ENCODE data around the gene BCAS3.

BCAS3 gene

GRCh38 chr17:61380836-61381525, 703.3 kb downstream of the BCAS3 start:
- no peak for DNase-seq

DNA sequence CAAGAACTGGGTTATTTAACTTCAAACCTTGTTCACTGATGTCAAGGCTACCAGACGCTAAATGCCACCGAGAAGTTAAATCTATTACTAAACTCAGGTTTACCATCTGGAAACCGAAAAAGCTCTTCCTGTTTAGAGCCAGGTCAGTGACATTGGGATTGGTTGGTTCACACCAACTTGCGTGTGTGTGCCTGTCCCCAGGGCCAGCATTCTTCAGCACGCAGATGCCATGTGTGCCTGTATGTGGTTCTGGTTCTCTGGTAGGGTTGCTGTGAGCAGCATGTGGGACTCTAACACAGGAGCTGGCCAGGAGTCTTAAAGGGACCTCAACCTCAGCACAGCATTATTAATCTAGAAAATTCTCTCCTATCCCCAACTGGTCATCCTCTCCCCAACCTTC, 703.9 kb downstream of the BCAS3 start:
- no peak for DNase-seq

GRCh38 chr17:61382796-61383688, 705.4 kb downstream of the BCAS3 start:
- no peak for DNase-seq

- DNase-seq: no peak
Observed at GRCh38 chr17:61383689-61384201, 706.1 kb downstream of the BCAS3 start.

DNA sequence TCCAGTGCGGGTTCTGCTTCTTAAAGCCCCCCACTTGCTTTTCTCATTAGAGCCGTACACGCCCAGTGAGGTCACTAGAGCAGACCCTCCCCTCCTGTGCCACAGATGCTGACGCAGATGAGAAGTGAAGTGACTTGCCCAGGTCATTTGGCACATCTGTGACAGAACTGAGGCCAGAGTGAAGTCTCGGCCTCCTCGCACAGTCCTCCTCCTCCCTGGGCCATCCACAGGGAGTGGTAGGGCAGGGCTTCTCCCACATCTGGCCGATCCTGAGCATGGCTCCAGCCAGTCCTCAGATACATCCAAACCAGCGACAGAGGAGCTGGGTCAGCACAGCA, 706.7 kb downstream of the BCAS3 start:
- no peak for DNase-seq

DNA sequence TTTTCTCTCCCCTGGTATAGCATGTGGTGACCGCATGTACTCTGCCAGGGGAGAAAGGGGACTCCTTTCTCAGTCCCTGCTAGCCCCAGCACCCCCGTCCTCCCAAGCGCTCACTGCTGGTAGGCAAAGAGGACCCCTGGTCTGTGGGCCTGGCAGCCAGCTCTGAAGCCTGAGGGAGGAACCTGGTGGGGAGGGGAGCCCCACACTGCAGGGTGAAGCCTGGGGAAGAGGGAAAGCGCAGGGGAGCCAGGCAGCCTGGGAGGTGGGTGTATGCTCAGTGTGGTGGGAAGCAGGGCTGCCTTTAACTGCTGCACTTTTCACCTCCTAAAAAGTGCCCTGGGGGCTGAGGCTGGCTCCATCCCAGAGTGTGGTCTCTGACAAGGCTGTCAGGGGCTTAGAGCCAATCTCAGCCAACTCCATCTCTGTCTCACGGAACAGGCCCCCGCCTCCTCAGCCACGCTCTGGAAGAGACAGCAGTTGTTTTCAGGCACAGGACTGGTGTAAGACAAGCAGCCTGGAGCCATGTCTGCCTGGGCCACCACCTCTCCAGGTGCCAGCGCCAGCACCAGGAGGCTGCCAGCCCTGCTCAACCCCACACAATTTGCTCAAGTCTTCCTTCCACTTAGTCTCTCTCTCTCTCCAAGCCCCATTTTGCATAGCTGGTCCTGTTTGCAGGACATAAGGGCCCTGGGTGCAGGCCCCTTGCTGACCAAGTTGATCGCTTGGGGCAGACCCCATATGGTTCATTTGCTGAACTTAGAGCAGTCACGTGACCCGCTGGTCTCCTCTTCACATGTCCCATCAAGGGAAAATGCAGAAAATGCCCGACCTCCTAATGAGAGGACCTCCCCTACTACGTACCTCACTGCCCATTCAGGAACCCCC, 707.3 kb downstream of the BCAS3 start:
- DNase-seq: no peak

GRCh38 chr17:61385577-61386236, 708.1 kb downstream of the BCAS3 start:
- no peak for DNase-seq

- no peak for DNase-seq
Observed at GRCh38 chr17:61386251-61386650, 708.6 kb downstream of the BCAS3 start.

DNA sequence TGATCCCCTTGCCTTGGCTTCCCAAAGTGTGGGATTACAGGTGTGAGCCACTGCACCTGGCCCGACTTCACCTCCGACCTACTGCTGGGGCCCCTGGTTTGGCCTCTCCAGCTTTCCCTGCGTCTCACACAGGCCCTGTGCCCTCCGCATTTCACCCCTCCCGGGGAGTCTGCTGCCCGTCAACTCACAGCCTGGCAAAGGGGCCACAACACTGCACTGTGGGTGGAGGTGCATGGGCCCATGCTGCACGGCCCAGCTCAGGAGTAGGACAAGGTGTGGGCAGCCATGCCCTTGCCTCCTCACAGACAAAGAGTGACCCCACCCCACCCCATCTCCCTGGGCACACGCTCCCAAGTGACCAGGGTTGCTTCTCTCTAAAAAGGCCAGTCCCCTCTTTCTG, 709.4 kb downstream of the BCAS3 start:
- DNase-seq: no peak

DNA sequence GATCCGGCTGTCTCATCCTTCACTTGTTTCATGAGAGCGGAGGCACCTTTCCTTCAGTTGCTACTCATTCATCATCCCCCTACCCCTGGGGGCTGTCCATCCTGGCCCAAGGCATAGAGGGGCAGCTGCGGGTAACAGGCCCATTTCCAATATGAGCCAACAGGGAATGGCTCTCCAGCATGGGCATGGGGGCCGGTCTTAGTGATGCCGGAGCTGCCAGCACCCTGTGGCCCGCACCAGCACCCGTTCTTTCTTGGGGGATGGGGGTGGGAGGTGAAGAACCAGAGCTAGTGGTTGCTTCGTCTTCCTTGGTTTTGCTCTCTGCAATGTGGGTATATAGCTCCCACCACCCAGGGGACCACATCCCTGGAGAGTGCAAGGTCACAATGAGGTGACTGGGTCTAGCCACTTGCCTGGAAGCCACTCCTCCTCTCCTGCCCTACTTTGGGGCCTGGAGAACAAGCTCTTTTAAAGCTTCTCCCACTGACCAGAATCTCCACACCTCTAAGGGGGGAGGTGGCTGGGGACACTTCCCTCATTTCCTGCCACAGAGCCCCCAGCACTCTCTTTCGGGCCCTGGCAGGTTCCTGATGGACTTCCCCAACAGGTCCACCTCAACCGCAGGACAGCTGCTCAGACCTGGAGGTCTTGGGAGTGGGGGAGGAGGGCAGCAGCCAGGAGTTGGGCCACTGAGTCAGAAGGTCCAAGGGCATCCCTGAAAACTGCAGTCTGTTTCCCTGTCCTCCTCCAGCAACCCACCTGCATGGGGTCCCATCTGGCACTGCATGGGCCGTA, 710.1 kb downstream of the BCAS3 start:
- no peak for DNase-seq

GRCh38 chr17:61388561-61389356, 711.1 kb downstream of the BCAS3 start:
- DNase-seq: no peak

DNA sequence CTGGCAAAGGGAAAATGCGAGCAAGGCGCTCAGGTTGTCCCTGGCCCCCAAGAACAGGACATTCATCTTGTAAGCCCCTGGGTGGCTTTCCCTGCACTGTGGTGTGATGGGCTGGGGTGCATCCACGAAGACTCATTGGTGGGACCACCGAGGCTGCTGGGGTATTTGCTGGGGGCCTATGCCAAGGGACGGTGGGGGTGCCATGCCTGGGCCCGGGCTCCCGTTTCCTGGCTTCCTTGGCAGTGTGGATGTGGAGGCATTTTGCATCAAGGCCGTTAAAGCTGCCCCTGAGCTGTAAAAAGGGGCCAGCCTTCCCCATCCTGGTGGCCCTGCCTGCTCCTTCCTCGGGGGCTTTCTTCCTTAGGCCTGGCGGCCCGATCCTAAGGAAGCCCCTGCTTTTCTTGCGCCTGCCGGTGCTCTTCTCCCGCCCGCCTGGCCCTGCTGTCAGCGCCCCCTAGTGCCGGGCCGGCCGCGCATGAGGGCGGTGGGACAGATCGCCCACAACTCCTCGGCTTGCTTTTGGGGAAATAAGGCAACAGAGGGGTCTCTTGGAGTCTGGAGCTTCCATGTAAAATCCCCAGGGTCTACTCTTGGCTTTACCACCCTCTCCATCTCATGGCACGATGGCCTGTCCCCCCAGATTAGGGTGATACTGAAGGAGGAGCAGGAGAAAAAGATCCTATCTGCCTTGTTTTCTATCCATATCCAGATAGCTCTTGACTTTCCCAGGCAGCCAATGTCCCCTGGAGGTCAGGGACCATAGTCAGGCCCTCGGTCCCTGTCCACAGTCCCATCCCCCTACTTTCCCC, 712.2 kb downstream of the BCAS3 start:
- DNase-seq: no peak

GRCh38 chr17:61390479-61390791, 712.8 kb downstream of the BCAS3 start:
- no peak for DNase-seq

DNA sequence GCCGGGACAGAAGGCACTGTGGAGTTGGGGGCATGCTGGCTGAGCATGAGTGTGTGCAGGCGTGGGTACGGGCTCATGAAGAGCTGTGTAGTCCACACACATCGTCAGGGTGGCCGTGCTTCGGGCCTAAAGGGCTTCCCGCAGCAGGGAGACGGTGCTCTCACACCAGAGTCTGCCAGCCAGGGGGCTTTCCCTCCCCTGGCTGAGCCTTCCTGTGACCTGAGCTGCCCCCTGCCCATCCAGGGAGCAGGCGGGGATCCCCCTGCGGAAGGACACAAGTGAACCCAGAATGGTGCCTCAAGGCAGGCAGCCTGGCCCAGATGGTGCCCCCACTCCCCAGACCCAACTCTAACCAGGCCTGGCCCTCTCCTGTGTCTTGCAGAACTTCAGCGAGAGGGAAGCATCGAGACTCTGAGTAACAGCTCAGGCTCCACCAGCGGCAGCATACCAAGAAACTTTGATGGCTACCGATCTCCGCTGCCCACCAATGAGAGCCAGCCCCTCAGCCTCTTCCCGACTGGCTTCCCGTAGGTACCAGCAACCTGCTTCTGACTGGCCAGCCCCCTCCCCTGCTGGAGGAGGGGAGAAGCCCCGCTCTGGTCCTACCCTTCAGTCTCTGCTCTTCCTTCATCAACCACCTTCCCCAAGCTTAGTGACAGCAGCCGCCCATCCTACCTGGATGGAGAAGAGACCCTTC, 714.1 kb downstream of the BCAS3 start:
- no peak for DNase-seq

GRCh38 chr17:61392679-61393078, 715.0 kb downstream of the BCAS3 start:
- DNase-seq: no peak

DNA sequence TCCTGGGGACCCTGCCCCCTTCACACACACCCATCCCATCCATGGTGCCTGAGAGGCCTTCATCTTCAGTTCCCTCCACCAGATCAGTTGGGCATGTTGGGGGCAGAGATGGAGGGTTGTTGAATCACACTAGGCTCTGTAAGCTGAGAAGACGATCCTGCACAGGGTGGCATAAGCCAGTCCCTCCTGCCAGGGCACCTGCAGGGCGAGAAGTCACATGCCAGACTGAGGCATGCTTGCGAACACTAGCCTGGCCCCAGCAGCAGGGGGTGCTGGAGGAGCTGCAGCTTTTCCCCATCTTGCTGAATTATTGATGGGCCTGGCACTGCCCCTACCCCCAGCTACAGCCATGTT, 715.9 kb downstream of the BCAS3 start:
- DNase-seq: no peak

DNA sequence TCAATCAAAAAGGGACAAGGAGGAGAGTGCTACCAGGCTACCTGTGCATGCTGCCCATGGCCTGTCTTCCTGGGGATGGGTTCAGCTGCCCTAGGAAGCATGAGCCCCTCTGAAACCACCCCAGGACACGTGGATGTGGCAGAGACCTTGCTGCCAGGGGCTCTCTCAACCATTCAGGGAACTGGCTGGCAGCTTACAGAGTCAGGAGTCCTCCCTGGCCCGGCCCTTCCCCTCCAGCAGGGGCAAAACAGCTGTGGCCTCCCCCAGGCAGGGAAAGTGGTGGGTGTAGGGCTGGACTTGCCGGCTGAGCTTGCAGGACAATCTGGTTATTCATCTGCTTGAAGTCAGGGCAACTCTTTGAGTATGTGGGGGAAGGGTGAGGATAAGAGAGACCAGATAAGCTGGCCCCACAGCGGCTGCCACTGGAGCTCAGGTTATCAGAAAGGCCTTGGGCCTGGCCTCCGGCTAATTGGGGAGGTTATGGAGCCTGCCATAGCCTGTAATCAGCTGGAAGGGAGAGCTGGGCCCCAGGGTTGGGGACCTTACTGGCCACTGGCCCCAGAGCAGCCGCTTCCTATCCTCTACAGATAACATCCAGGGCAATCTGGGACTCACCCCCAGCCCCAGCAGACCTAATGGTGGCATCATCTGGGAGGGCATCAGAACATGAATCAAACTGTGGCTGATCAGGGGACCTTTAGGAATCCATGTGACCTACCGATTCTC, 716.4 kb downstream of the BCAS3 start:
- no peak for DNase-seq

DNA sequence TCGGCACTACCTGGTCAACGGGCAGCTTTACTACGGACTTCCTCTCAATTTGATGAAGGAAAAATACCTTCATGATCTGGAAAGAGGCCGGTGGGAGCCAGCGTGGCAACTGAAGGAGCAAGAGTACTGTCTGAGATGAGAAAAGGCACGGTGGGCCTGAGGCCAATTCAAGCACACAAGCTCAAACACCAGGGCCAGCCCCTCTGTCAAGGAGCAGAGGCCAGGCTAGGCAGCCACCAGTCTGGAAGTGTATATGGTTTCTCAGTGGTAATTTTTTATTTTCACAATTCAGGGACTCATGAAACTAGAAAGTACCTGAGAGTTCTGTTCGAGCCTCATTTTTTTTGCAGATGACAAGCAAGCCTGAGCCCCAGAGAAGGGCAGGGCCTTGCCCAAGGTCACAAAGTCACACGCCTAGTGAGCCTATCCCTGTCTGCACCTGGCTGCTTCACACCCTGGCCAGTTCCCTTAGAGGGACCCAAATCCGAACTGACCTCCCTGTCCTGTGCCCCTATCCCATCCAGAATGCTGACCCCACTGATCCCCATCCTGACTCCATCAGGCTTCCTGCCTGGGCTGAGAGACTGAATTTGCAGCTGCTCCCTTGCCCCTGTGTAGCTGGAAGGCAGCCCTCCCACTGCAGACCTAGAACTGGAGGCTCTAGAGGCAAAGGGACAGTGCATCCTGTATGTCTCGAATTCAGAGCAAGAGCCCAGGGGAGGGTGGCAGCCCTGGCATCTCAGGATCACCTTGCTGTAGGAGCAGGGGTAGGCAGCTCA, 717.2 kb downstream of the BCAS3 start:
- DNase-seq: no peak
